Measurements from ENCODE around the gene RAB3D.

- TF ChIP-seq EZH2 (IDR thresholded peaks at IDR 0.05; ENCODE audit: insufficient read depth, poor library complexity, severe bottlenecking) (no peak), EZH2phosphoT487 (IDR thresholded peaks at IDR 0.05; ENCODE audit: insufficient read depth, low read depth) (no peak)
Measured at GRCh38 chr19:11286312-11286974, 53.0 kb downstream of the RAB3D start.
